ENCODE results near the gene TEX11. TPM values are rescaled to one million over a fixed set of nuclear protein-coding genes. Genes with fewer than 3 reads are reported as not detected.

TEX11 gene
- total and polyA plus RNA-seq, 8 donors, result 0.18 to 4.6 (median 1.6) TPM; not detected in 5

DNA sequence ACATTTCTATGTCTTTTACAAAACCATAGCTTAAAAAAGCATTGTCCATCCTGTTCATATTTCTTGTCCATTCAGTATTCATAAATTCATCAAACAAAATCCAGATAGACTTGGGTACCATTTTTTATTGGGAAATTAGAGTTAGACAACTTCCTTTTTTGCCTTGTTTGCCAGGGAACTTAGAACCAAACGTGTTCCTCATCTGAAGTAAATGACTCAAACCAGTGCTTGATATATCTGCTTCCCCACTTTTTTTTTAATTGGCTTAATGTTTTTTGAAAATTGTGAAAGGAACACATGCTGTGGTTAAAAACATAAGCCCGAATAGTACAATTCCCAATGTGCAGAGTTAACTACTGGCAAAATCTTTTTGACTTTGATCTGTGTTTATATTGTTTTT lies 419.7 kb downstream of the TEX11 start:
- DNase-seq, result no peak
- no peak overlapping the region for H3K27ac ChIP-seq
- 54 to 74% (median 61%) methylated on average over 2 of the region's 2 CpGs for WGBS, 5 donors
- no peaks in the 10 kb centered on the region for H3K9me3 ChIP-seq
- TF ChIP-seq POLR2AphosphoS5 (IDR thresholded peaks at IDR 0.05) (no peak), POLR2A (IDR thresholded peaks at IDR 0.05) (no peak), EP300 (IDR thresholded peaks at IDR 0.05) (no peak)
- TF ChIP-seq, protein P1, sequence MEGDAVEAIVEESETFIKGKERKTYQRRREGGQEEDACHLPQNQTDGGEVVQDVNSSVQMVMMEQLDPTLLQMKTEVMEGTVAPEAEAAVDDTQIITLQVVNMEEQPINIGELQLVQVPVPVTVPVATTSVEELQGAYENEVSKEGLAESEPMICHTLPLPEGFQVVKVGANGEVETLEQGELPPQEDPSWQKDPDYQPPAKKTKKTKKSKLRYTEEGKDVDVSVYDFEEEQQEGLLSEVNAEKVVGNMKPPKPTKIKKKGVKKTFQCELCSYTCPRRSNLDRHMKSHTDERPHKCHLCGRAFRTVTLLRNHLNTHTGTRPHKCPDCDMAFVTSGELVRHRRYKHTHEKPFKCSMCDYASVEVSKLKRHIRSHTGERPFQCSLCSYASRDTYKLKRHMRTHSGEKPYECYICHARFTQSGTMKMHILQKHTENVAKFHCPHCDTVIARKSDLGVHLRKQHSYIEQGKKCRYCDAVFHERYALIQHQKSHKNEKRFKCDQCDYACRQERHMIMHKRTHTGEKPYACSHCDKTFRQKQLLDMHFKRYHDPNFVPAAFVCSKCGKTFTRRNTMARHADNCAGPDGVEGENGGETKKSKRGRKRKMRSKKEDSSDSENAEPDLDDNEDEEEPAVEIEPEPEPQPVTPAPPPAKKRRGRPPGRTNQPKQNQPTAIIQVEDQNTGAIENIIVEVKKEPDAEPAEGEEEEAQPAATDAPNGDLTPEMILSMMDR (IDR thresholded peaks at IDR 0.05), result no peak
- H3K27me3 ChIP-seq, result no peaks in the 10 kb centered on the region
- peaks cover 4 to 25% (median 17%) of the 10 kb centered on the region in 4 donors for H3K36me3 ChIP-seq
- no peak overlapping the region for H3K4me3 ChIP-seq
- intact Hi-C loops (cut with DNase I; ENCODE audit: low total_unique reads), result no loop called here
- peaks cover 0 to 9% (median 2%) of the 10 kb centered on the region in 4 donors for H3K4me1 ChIP-seq

DNA sequence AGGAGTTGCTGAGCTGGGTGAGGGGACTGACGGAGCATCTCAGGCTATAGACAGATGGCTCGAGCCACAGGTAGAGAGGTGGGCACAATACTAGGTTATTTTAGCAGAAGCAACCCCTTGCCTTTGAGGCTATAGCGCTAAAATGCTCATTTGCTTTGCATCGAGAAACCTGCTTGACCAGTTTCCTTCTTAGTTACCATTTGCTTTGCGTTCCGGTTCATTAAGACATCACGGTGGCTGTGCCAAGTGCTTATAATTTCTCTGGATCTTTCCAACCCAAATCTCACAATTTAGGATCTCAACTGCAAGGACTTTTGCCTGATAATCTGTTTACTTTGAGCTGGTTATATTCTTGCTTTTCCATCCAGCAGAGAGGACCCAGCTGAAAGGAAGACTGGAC lies 423.0 kb downstream of the TEX11 start:
- intact Hi-C loops (cut with DNase I; ENCODE audit: low total_unique reads), result no loop called here

DNA sequence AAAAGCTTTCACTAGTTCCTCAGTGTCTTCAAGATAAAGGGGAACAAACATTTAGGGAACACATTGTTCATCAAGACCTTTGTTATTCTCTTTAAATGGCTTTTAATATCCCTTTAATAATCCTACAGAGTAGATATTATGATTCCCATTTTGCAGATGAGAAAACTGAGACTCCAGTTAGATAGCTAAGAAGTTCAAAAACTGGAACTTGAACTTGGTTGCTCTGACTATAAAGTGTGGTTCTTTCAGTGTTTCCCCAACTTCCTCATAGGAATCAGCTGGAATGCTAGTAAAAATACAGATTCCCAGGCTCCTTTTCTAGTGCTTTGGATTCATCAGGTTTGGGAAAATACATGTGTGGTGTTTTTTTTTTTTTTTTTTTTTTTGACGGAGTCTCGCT lies 426.2 kb downstream of the TEX11 start:
- DNase-seq, result no peak
- WGBS, 5 donors, result 90 to 94% (median 94%) methylated on average over 2 of the region's 2 CpGs; no CpG with 5 or more reads in 2 of the 5 donors
- Histone ChIP-seq H3K36me3 (peaks cover 0 to 3% (median 0%) of the 10 kb centered on the region in 4 donors), H3K4me1 (peaks cover 16 to 57% (median 34%) of the 10 kb centered on the region in 4 donors), H3K4me3 (no peak overlapping the region), H3K27ac (peak overlapping the region in 3 of 5 donors; percentile 75 to 85 (median 85)), H3K27me3 (no peaks in the 10 kb centered on the region), H3K9me3 (no peaks in the 10 kb centered on the region)
- TF ChIP-seq EP300 (IDR thresholded peaks at IDR 0.05) (no peak), POLR2AphosphoS5 (IDR thresholded peaks at IDR 0.05) (no peak), POLR2A (IDR thresholded peaks at IDR 0.05) (no peak)
- TF ChIP-seq, protein P1 (IDR thresholded peaks at IDR 0.05), result no peak
- intact Hi-C loops (cut with DNase I; ENCODE audit: low total_unique reads), result no loop called here

More for the DNA sequence above, 423.0 kb downstream of the TEX11 start:
- Histone ChIP-seq H3K4me1 (peaks cover 5 to 25% (median 13%) of the 10 kb centered on the region in 4 donors), H3K4me3 (no peak overlapping the region), H3K36me3 (peaks cover 0 to 4% (median 0%) of the 10 kb centered on the region in 4 donors), H3K27ac (no peak overlapping the region), H3K27me3 (no peaks in the 10 kb centered on the region), H3K9me3 (no peaks in the 10 kb centered on the region)
- 32 to 53% (median 40%) methylated on average over 7 of the region's 7 CpGs for WGBS, 5 donors
- TF ChIP-seq EP300 (IDR thresholded peaks at IDR 0.05), result no peak
- TF ChIP-seq, protein P1 (IDR thresholded peaks at IDR 0.05), result no peak
- no peak for TF ChIP-seq POLR2AphosphoS5 (IDR thresholded peaks at IDR 0.05)
- no peak for TF ChIP-seq POLR2A (IDR thresholded peaks at IDR 0.05)
- peak in 1 of 2 donors; percentile 72 for DNase-seq

DNA sequence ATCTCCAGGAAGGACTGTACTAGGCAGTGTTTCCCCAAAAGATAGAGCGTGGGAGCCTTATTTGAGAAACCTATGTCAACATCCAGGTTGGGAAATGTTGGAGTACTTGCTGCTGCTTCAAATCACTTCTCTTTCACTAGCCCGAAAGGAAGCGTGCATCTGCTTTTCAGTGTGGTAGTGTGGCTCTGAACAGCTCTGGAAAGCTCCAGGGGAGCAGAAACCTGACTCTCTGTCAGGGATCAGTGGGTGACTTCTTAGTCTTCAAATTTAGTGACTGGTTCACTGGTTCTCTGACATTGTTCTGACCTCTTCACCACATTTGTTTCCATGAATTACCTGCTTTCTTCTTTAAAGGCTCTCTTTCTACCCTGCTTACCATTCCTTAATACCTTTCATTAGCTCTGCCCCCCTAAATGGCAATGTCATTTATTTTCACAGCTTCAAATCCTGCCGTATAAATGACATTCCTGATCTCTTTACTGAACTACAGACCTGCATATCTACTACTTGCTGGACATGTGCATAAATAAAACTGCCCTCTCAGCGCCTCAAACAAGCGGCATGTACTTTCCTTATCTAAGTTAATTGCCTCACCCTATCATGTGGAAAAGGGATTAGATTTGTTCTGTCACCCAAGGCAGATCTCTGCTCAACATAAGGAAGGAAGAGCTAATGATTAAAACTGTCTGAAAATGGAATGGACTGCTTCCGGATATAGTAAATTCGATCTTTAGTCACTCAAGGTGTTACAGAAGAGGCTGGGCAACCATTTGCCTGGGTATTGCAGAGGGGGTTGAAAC lies 426.8 kb downstream of the TEX11 start:
- DNase-seq, result peak in 1 of 2 donors; percentile 23
- Histone ChIP-seq H3K27me3 (no peaks in the 10 kb centered on the region), H3K4me1 (peaks cover 16 to 58% (median 35%) of the 10 kb centered on the region in 4 donors), H3K9me3 (no peaks in the 10 kb centered on the region), H3K36me3 (no peaks in the 10 kb centered on the region), H3K4me3 (no peak overlapping the region), H3K27ac (peak overlapping the region; percentile 69 to 85 (median 79))
- intact Hi-C loops (cut with DNase I; ENCODE audit: low total_unique reads), result no loop called here
- 29 to 53% (median 41%) methylated on average over 8 of the region's 8 CpGs for WGBS, 5 donors
- peak in 1 of 3 donors; percentile 11 for TF ChIP-seq POLR2AphosphoS5 (IDR thresholded peaks at IDR 0.05)
- TF ChIP-seq EP300 (IDR thresholded peaks at IDR 0.05), result no peak

Measured in stomach (tissue), 9 donors.